NCI-H82 (cell line): ENCODE measurements around the gene CCDC191.

ENCODE experiments used
- DNase-seq: peaks from one replicate; lab custom pipeline; 2025; lab: John Stamatoyannopoulos, UW

CCDC191 gene

DNA sequence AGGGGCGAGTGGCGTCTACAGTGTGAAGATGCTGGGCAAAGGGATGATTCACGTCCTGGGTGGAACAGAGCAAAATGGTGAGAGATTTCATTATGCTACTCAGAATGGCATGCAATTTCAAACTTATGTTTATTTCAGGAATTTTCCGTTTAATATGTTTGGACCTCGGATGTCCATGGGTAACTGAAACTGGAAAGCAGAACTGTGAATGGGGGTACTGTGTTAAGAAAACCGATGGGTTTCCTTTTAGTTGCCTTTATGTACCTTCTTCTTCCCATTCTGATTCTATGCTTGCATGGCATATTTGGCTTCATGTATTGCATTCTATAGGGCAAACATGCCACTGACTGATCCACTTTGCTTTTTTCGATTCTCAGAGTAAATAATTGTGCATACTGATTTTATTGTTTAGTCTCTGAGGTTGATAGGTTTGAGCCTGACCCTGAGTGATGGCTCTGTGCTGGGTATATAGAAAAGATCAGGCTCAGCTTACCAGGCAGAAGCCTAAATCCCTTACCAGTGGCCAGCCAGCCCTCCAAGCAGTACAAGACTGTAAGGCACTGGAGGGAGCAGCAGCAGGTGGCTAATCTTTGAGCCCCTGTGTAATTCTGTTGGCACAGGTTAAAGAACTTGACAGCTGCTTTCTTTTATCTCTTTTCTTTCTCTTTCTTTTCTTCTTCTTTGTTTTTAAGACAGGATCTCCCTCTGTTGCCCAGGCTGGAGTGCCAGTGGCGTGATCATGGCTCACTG is 4.8 kb upstream of the CCDC191 start:
- peak; percentile 92 for DNase-seq

DNA sequence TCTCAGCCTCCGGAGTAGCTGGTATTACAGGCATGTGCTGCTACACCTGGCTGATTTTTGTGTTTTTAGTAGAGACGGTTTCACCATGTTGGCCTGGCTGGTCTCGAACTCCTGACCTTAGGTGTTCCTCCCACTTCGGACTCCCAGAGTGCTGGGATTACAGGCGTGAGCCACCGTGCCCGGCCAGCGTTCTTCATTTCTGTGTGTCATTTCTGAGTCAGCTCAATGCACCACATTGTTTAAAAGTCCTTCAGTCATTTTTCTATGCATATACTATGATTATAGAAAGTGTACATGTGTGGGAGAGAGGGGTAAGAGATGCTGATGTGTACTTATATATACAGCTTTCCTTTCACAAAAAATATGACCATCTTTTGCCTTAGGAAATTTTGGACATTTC is 2.3 kb upstream of the CCDC191 start:
- DNase-seq = no peak

DNA sequence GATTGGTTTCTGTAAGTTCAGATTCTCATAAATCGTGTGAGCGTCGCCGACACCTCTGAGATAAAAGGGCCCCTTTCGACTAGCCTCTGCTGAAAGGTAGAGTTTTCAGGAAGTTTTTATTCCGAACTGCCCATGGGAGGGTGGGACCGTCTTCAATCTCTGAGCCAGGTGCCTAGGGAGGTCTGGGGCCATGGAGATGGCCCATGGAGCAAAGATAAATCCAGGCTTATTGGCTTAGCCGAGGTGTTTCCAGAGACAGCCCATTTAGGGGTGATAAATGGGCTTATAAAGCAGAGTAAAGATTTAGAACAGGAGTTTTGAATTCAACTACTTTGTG is 653 bp upstream of the CCDC191 start:
- peak; percentile 95 for DNase-seq

DNA sequence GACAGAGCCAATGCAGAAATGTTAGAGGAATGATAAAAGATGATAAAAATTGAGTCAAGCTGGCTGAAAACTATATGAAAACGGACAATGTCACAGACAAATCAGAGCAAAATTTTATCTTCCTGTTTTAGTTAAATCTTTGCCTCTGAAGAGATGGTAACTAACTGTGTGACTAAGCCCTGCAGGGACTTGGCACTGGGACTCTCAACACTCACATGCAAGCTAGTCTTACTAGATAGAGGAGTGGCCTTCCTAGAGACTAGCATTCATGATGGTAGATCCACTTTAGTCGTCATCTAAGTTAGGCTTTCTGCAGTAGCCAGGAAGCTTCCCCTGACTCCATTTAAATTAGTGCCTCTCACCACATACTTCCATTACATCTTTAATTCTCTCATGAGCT is 4.1 kb downstream of the CCDC191 start:
- no peak for DNase-seq

DNA sequence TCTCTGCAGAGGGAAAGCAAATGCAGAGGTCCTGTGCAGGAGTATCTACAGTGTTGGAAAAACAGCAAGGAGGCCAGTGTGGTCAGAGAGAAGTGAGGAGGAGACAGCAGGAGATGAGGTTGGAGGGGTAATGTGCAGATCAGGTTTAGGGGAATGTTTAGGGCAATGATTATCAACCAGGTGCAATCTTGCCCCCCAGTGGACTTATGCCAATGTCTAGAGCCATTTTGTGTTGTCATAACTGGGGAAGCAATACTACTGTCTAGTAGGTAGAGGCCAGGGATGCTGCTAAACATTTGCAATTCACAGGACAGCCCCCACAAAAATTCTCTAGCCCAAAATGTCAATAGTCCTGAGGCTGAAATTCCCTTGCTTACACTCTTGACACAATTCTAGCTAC is 13.1 kb downstream of the CCDC191 start:
- DNase-seq = no peak

DNA sequence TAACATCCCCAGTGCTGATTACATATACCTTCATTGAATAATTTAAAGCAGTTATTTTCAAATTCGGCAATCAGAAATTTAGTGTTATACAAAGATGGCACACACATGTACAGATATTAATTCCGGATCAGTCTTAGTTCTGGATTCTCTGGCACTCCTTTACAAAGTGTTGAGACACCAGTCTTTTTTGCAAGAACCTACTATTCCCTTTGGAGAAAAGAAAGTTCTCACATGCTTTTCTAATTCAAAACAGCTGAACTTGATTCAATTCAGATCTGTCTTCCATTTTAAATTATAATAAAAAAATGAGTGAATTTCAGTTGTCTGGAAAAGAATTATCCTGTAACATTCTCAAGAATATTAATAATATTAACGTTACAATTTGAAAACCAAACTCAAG is 20.4 kb downstream of the CCDC191 start:
- no peak for DNase-seq

DNA sequence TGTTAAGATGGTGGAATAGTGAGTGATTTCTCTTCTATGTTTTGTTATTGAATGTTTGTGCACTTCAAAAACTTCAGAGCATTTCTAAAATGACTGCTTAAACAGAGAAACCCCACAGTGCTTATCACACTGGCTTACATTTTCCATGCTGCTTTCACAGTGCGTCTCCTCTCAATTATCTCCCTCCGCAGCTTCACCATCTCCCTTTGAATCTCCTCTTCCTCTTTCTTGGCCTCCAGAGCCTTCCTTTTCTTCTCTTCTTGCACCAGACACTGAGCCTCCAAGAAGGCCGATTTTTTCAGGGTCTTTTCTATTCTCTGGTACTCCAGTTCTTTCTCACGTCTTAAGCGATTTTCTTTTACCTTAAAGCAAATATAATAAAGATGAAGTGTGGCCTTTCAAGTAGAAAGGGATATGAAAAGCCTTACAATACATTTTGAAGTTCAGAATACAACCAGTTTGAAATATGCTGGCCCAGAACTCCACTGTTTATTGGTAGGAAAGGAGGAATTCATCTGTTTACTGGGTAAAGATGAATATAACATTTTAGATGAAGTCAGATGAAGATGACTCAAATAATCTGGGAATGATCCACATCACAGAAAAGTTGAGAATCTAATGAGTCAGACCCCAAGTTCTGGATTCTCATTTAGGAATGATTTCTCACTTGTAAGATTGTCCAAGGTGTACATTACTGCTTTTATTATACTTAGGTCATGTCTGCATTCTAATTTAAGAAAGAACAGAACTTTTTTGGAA is 21.4 kb downstream of the CCDC191 start:
- DNase-seq = no peak

DNA sequence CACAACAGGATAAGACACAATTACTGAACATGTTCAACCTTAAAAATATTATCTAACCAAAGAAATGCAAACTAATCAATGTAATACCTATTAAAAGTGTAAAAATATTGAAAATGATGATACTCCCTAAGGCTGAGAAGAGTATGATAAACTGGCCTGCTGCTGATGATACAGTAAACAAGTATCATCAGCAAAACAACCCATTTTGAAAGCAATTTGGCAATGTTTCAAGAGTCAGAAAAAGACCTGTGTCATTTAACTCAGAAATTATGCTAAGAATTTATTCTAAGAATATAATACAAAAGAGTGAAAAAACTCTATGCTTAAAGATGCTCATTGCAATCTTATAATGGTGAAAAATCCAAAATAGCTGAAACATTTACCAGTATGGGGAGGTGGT is 22.1 kb downstream of the CCDC191 start:
- DNase-seq = no peak

DNA sequence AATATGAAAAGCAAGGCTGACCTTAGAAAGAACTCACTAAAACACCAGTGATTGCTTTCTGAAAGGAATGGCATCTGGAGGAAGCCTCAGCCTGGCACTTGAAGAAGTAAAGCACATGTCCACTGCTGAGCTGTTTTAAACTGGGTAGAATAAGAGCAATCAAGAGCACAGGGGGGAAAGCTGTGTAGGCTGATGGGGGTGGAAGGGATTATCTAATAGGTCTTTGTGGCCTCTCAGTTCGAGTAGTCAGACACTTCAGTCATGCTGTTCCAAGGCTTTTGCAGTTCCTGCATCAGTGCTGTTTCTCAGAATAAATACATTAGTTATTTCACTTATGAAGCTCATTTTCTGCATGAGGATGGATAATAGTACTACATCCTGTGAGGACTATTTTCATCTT is 22.6 kb downstream of the CCDC191 start:
- DNase-seq = peak; percentile 65

DNA sequence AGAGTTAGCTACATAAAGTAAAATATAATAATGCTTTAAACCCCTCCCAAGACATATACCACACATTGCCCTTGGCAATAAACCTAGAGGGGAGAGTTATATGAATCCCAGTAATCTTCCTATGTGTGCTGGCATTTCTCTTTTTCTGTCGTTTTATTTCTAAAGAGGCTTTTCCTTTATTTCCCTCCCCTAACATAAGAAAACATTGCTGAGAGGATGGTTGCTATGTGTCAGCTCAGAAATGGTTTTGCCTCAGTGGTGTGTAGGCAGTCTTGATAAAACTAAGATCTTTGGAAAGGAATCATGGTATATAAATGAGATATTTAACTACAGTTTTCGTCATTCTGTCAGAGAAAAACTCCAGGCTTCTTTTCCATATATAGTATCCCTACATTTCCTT is 30.0 kb downstream of the CCDC191 start:
- no peak for DNase-seq

DNA sequence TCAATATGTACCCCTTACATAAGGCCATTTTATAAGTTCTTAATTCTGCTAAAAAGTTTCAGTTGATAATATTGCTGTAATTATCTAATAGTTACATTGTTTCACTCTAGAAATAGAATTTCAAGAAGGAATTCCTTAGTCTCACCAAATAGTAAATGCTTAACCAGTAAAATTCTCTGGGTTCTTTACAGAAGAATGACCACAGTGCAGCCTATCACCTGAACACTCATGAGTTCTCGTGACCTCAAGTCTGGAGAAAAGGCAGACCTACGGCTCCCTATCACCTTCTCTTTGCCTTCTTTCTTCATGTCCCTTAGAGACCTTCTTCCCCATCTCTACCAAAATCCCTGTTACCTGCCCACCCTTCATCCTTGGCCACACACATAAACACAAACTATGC is 30.9 kb downstream of the CCDC191 start:
- DNase-seq = no peak

DNA sequence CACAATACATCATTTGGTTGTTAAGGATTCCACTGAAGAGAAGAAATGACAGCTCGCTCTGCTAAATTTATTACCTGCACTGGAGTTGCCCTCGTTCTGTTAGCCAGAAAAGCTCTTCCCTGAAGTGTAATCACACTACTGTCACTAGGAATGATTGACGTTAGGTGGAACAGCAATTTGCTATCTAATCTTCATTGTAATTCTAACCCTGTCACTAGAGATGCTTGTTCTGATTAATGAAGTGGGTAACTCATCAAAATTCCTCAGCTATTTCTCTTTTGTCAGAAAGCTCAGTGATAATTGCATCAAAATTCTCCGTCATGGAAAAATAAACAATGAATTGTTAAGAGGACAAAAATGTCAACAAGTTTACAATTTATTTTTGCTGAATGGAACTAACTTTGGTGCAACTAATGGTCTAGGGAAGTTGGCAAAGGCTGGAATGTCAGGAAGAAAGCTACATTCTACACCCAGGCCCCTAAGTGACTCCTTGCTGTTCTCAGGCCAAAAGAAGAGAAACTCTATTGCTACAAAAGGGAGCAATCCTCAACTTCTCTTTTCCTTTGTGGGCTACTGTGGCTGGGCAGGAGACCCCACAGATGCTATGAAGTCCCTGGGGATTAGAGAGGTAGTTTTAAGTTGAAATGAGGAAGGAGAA is 34.1 kb downstream of the CCDC191 start:
- no peak for DNase-seq

DNA sequence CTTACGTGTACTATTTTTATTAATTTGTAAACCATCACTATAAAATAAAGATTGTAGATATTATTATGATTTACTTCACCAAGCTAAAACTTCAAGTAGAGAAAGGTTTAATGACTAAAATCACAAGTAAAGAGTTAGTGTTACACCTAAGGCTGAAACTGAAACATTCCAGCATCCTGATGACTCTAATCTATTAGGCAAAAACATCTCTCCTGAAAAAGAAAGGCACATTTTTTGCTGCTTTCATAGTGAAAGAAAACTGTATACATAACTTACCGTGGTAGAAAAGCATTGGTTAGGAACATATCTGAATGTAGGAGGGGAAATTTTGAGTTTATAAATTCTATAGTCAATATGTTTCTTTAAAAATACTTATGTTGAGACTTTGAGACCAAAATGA is 35.4 kb downstream of the CCDC191 start:
- DNase-seq = no peak

DNA sequence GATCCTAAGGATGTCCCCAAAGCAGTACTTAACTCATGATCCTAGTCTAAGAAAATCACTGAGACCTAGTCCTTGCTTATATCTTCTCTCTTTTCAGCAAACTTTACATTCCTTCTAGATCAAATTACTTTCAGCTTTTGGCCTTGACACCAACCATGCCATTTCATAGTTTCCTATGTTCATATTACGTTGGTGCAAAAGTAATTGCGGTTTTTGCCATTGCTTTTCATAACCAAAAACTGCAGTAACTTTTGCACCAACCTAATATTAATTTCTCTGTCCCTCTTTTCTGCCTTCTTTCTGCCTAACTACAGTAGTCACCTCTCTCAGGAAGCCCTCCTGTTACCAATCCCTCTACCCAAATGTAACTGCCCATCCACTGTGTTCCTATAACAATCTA is 36.8 kb downstream of the CCDC191 start:
- no peak for DNase-seq

DNA sequence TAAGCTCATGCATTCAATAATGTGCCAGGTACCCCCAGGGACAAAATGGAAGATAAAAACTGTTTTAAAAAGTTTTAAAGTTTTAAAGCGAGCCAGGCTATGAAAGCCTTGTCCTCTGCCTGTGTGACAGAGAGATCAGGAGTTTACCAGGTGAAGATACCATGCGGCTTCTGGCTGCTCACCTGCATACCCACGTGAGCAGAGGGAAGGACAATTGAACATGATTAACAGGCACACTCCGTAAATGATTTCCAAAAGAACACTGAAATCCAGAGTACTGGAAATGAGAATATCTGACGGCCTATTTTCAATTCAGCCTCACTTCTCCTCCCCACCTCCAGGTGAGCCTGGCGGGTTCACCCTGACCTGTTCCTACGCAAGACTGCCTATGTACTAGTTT is 42.1 kb downstream of the CCDC191 start:
- no peak for DNase-seq

DNA sequence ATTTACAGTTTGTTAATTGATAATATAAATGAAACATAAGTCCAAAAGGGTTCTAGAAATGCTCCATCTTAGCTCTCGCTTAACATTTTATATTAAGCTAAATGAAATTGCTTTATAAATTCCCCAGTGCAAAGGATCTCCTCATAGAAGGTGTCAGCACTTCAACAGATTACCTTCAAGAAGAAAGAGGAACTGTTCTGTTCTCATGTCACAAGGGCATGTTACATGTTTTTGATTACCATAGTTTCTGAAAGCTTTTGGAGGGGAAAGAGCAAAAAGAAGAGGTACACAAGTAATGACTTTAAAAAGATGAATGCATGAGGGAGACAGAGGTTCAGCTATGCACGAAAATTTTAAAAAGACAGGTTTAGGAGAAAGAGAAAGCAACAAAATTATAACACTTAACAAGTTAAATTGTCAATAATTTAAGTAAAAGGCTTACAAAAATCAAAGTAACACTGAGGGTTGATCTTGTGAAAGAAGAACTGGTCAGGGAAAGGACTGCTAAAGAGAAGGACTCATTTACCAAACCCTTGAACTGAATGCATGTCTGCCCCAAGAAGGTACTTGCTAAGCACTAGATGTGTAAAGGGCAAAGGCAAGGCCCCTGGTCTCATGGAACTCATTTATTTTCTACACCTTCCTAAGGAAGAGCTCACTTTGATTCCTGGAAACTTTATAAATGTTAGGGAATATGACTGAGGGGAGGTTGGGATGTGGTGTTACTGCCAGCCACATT is 45.1 kb downstream of the CCDC191 start:
- DNase-seq = no peak

DNA sequence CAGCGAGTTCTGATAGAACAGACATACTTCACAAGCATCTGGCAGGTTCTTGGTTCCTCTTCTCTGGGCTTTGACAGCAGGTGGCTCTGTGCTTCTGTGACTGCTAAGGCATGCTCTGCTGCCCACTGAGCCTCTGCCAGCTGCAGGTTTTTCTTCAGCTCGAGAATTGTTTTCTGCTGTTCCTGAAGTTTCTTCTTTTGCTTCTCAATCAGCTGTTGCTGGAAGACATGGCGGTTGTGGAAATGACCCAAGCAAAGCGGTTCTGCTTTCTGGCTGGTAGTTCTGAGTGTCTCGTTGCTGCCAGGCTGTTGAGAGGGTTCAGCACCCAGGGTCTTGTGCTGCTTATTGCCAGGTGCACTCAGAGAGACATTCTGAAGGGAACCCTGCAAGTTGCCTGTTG is 50.8 kb downstream of the CCDC191 start:
- DNase-seq = no peak

DNA sequence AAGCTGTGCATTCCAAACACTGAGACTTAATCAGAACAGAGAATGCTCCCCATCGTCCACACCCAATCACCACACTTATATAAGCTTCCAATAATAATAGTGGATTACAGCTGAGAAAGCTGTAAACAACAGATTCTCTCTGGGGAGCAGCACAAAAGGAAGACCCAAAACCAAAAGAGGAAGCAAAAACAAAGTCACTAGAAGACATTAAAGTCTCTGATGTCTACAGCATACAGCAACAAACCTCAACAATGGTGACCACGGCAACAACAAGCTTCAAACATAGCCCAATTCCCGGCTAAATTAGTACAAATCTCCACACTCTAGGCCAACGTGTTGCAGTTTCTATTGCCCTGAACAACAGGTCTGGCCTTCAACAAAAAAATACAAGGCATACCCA is 70.8 kb downstream of the CCDC191 start:
- no peak for DNase-seq

DNA sequence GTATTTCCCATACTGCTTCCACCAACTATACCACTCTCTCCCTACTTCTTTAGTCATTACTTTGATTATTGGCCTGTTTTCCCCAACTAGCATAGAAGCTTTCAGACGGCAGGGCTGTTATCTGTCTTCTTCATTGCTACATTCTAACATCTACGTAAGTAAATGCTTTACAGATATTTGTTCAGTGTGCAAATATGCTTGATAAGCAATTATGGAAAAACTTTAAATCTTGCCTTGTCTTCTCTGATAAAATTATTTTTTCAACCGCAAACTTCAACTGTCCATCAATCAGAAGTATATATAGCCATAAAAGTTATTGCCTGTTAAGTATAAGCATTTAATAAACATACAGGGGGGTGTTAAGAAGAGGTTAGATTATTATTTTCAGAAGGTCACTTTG is 72.8 kb downstream of the CCDC191 start:
- no peak for DNase-seq

DNA sequence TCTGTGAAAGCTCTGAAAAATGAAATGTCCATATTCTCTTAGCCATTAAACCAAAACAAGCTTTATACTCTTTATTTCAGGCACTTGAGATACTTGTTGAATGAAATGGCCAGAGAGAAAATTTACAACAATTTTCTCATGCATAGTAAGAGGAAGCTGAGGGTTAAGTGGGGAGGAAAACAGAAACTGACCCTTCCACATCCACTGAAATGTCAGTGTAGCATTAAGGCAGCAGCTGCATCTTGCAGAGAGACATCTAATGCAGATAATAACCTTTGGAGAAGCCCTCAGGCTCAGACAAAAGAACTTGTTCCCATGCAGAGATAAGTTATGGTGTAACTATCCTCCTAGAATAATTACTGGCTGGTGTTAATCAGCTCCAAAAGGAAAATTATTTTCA is 74.5 kb downstream of the CCDC191 start:
- no peak for DNase-seq

DNA sequence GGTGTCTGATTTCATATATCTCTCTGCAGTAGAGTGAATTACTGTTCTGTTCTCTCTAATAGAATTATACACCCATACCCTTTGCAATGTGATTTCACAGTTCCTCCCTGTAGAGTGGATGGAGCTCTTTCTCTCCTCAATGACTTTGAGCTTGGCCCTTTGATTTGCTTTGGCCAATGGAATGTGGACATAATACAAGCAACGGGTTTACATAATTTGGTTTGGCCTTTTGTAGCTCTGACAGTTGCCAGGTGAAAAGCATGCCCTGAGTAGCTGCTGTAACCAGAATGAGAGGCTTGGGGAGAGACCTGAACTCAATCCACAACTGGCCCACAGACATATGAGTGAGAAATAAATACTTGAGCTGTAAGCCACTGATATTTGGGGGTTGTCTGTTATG is 76.4 kb downstream of the CCDC191 start:
- DNase-seq = no peak

DNA sequence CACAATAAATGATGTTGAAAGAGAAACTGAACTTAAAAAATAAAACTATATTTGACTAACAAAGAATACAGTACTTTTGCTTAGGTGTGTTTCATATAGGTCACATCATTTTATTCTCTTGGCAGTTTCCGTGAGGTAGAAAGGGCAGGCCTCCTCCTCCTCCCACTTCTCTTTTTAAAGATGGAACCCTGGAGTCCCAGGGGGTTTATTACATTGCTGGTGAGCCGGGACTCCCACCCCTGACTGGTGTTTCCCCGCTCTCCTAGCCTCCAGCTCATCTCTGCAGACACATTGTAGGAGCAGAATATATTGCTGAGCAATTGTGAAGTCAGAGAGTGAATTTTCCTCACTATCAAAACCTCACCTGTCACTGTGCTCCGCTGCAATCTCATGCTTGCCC is 78.5 kb downstream of the CCDC191 start:
- DNase-seq = no peak

DNA sequence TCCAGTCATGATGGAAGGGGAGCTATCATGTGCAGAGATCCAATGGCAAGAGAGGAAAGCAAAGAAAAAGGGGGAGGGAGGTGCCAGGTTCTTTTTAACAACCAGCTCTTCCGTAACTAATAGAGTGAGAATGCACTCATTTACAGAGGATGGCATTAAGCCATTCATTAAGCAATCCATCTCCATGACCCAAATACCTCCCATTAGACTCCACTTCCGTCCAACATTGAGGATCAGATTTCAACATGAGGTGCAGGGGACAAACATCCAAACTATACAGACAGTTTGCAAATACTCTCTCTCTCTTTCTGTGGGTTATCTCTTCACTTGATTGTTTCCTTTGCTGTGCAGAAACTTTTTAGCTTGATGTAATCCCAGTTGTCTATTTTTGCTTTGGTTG is 87.3 kb downstream of the CCDC191 start:
- DNase-seq = no peak
